RWPE2 (cell line): Measurements from ENCODE around the gene KIF1A.

Source experiments
- ATAC-seq: fragments of 200-7000 bp; cut with Tn5 transposase; 3 replicates; pipeline ENCODE4 v1.9.1; 2021; ENCODE audit warnings: low read depth
- DNase-seq: peaks from one replicate; pipeline ENCODE4 v3.0.0-alpha.2; 2020; ENCODE audit warnings: low spot score
- H3K27ac ChIP-seq: fragments of 450-650 bp; 2 replicates; pipeline ENCODE4 v1.5.1; 2017; ENCODE audit warnings: mild to moderate bottlenecking; ENCODE audit not compliant: poor library complexity, severe bottlenecking
- H3K27me3 ChIP-seq: fragments of 250-450 bp; sonication (Bioruptor Pico); 2 replicates; pipeline ENCODE4 v1.5.1; 2021; ENCODE audit warnings: mild to moderate bottlenecking, moderate library complexity; ENCODE audit not compliant: insufficient read depth, poor library complexity, severe bottlenecking
- H3K36me3 ChIP-seq: fragments of 250-450 bp; sonication (Bioruptor Pico); 2 replicates; pipeline ENCODE4 v1.5.1; 2020; ENCODE audit warnings: low read depth, mild to moderate bottlenecking, moderate library complexity
- H3K4me1 ChIP-seq: fragments of 250-450 bp; sonication (Bioruptor Pico); 2 replicates; pipeline ENCODE4 v1.5.1; 2021; ENCODE audit warnings: mild to moderate bottlenecking, moderate library complexity; ENCODE audit not compliant: insufficient read depth, poor library complexity, severe bottlenecking
- H3K4me3 ChIP-seq: fragments of 250-450 bp; sonication (Bioruptor Pico); 2 replicates; pipeline ENCODE4 v1.5.1; 2021; ENCODE audit warnings: mild to moderate bottlenecking, moderate library complexity; ENCODE audit not compliant: severe bottlenecking
- H3K9me3 ChIP-seq: fragments of 250-450 bp; sonication (Bioruptor Pico); 2 replicates; pipeline ENCODE4 v1.5.1; 2021; ENCODE audit warnings: mild to moderate bottlenecking, moderate library complexity; ENCODE audit not compliant: severe bottlenecking
- TF ChIP-seq, protein P1 (sequence below): fragments of 450-650 bp; IDR thresholded peaks from one replicate; pipeline ENCODE4 v1.5.1; 2017; ENCODE audit warnings: mild to moderate bottlenecking, moderate library complexity; ENCODE audit not compliant: poor library complexity, severe bottlenecking

KIF1A gene

DNA sequence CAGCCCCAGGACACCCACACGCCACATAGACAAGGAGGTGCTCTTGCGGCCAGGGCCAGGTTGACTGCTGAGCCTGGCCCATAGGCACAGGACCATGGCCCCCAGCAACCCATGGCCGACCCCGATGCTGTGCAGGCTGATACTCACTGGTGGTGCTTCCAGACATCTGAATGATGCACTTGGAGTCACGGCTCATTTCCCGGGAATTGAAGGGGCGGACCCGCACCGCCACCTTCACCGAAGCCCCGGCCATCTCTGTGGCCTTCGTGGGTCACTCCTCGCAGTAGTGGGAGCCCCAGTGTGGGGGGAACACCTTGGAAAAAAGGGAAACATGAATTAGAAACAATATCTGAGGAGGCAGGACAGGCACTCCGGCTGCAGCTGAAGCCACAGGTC is 22.5 kb downstream of the KIF1A start:
- ATAC-seq (no peak), DNase-seq (no peak)
- Histone ChIP-seq H3K27ac (no peak overlapping the region), H3K9me3 (no peaks in the 10 kb centered on the region), H3K4me1 (no peaks in the 10 kb centered on the region), H3K36me3 (no peaks in the 10 kb centered on the region), H3K4me3 (no peak overlapping the region), H3K27me3 (peaks cover 52% of the 10 kb centered on the region)
- TF ChIP-seq, protein P1, sequence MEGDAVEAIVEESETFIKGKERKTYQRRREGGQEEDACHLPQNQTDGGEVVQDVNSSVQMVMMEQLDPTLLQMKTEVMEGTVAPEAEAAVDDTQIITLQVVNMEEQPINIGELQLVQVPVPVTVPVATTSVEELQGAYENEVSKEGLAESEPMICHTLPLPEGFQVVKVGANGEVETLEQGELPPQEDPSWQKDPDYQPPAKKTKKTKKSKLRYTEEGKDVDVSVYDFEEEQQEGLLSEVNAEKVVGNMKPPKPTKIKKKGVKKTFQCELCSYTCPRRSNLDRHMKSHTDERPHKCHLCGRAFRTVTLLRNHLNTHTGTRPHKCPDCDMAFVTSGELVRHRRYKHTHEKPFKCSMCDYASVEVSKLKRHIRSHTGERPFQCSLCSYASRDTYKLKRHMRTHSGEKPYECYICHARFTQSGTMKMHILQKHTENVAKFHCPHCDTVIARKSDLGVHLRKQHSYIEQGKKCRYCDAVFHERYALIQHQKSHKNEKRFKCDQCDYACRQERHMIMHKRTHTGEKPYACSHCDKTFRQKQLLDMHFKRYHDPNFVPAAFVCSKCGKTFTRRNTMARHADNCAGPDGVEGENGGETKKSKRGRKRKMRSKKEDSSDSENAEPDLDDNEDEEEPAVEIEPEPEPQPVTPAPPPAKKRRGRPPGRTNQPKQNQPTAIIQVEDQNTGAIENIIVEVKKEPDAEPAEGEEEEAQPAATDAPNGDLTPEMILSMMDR: no peak

DNA sequence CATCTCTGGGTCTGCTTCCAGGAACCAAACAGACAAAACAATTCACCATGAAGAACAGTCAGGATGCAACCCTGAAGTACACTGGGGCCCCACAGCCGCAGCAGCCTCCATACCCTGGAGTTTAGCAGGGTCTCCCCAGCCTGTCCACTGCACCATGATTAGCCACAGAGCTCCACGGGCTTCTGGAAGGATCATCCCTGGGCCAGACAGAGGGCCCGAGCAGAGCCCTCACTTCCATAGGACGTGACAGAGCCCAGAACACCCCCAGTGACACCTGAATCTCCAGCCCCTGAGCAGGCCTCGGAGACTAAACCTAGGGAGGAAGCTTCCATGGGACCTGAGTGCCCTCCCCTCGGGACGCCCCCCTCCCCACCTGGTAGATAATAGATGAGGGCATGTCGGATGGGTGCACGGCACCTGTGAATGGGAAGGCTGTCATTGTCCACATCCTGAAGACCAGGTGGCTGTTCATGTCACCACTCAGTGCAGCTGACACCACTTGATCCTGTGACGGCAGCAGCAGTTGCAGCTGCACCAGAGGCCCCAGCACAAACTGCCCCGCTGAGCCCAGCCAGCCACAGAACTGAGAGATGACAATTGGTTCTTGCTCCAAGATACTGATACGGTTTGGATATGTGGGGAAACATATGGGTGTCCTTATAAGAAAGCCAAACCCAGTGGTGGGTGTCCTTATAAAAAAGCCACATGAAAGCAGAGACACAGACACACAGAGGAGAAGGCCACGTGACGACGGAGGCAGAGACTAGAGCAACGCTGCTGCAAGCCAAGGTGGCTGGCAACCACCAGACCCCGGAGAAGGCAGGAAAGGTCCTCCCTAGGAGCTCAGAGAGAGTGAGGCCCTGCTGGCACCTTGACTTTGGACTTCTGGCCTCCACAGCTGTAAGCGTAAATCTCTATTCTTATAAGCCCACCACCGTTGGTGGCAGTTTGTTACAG is 23.2 kb downstream of the KIF1A start:
- TF ChIP-seq, protein P1: no peak
- Histone ChIP-seq H3K4me1 (no peaks in the 10 kb centered on the region), H3K27me3 (peaks cover 50% of the 10 kb centered on the region), H3K27ac (no peak overlapping the region), H3K36me3 (no peaks in the 10 kb centered on the region), H3K9me3 (no peaks in the 10 kb centered on the region), H3K4me3 (no peak overlapping the region)
- no peak for DNase-seq
- no peak for ATAC-seq

DNA sequence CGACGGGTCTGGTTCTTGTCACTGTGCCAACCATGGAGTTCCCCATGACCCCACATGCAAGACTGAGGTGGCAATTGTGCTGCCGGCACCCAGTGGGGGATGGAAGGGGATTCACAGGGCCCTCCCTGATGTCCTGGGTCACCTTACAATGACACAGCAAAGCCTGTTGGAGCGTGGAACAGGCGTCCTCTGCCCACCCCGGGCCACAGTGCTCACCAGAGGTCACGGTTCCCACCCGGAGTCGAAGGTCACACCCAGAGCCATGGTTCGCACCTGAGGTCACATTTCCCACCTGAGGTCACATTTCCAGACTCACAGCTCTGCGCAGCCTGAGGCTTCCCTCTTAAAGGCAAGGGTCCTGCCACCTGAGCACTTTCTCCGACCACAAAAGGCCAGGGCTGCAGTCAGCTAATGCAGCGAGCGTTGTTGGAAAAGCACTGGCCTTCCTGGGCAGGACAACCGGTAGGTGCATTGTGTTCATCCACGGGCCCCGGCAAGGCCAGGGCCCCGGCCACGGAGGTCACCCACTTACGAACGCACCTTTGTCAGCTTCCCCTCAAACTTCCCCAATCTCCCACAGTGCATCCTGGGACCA is 24.0 kb downstream of the KIF1A start:
- DNase-seq (no peak), ATAC-seq (no peak)
- H3K27me3 ChIP-seq: peaks cover 42% of the 10 kb centered on the region
- no peaks in the 10 kb centered on the region for H3K36me3 ChIP-seq
- H3K27ac ChIP-seq: no peak overlapping the region
- no peak overlapping the region for H3K4me3 ChIP-seq
- TF ChIP-seq, protein P1: no peak
- no peaks in the 10 kb centered on the region for H3K4me1 ChIP-seq
- H3K9me3 ChIP-seq: no peaks in the 10 kb centered on the region

DNA sequence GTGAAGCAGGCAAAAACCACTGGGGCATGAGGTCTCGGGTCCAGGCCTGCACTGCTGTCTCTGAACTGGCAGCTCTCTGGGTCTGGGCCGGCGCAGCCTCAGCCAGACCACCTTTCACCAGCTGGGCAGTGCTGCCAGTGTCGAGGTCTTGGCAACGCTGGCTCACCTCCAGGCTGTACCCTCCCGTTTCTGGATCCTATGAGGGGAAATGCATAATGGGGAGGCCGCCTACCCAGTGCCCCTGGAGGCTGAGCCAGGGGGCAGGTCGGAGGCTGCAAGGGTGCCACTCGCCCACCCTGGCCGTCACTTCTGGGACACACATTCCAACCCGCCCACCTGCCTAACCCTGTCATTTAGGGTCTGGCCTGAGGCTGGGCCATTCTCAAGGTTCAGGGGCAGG is 24.6 kb downstream of the KIF1A start:
- peaks cover 36% of the 10 kb centered on the region for H3K27me3 ChIP-seq
- TF ChIP-seq, protein P1: no peak

More for the DNA sequence above, 24.6 kb downstream of the KIF1A start:
- Histone ChIP-seq H3K36me3 (no peaks in the 10 kb centered on the region), H3K27ac (no peak overlapping the region), H3K4me3 (no peak overlapping the region), H3K4me1 (no peaks in the 10 kb centered on the region), H3K9me3 (no peaks in the 10 kb centered on the region)
- DNase-seq (no peak), ATAC-seq (no peak)
